GM12892 (cell line): ENCODE measurements around the gene ARRDC2.

Experiments
- POLR2A ChIP-seq: IDR thresholded peaks from 2 replicates; pipeline ENCODE4 v1.6.1; 2011; ENCODE audit warnings: low read depth, low read length, control low read depth
- POLR2AphosphoS5 ChIP-seq: IDR thresholded peaks from 2 replicates; pipeline ENCODE4 v1.6.1; 2011; ENCODE audit warnings: low read depth, low read length, control low read depth
- TAF1 ChIP-seq: IDR thresholded peaks from 2 replicates; pipeline ENCODE4 v1.6.1; 2011; ENCODE audit warnings: low read depth, mild to moderate bottlenecking, control low read depth, low read length, borderline replicate concordance

GRCh38 chr19:17998827-17999150 lies 9.2 kb upstream of the ARRDC2 start:
- TF ChIP-seq POLR2A, result no peak
- no peak for TF ChIP-seq POLR2AphosphoS5
- TF ChIP-seq TAF1, result no peak
